Effector memory CD8-positive, alpha-beta T cell (primary cell): ENCODE results near the gene DNAH1.
A peak's percentile ranks its signal among the peaks of the same experiment; 100 is the strongest.

ENCODE experiments used
- ATAC-seq: fragments of 150-1000 bp; cut with Tn5 transposase; replicated peaks from 2 replicates; pipeline ENCODE4 v1.10.0; 2021; ENCODE audit warnings: mild to moderate bottlenecking, moderate library complexity
- DNase-seq, 3 experiments: peaks; one replicate each; pipeline ENCODE4 v3.0.0; 2021
- H3K27ac Mint-ChIP-seq, 2 donors: one replicate each; pipeline ENCODE4 v1.8.0; 2022; ENCODE audit warnings: mild to moderate bottlenecking in 2 of 2, mixed read lengths in 2 of 2, moderate library complexity in 2 of 2
- H3K27me3 Mint-ChIP-seq, 2 donors: one replicate each; pipeline ENCODE4 v1.8.0; 2022; ENCODE audit warnings: mixed read lengths in 2 of 2
- H3K36me3 Mint-ChIP-seq: one replicate; pipeline ENCODE4 v1.8.0; 2022; ENCODE audit warnings: mild to moderate bottlenecking, moderate library complexity, mixed read lengths; ENCODE audit not compliant: insufficient read depth
- H3K4me1 Mint-ChIP-seq, 2 donors: one replicate each; pipeline ENCODE4 v1.8.0; 2022; ENCODE audit warnings: low read depth in 2 of 2, mixed read lengths in 2 of 2
- H3K4me3 Mint-ChIP-seq, 2 donors: one replicate each; pipeline ENCODE4 v1.8.0; 2022; ENCODE audit warnings: mild to moderate bottlenecking in 2 of 2, mixed read lengths in 2 of 2, moderate library complexity in 2 of 2
- H3K9me3 Mint-ChIP-seq, 2 donors: one replicate each; pipeline ENCODE4 v1.8.0; 2022; ENCODE audit warnings: mixed read lengths in 2 of 2

The DNAH1 gene

GRCh38 chr3:52345521-52346109, 29.5 kb downstream of the DNAH1 start:
- ATAC-seq: no peak
- Mint-ChIP-seq H3K9me3 (no peaks in the 10 kb centered on the region), H3K4me3 (no peak overlapping the region), H3K27me3 (no peaks in the 10 kb centered on the region), H3K4me1 (peaks cover 0 to 4% of the 10 kb centered on the region in 2 donors), H3K36me3 (peaks cover 10% of the 10 kb centered on the region), H3K27ac (no peak overlapping the region)
- no peak for DNase-seq

- H3K27ac Mint-ChIP-seq: peak overlapping the region; percentile 74 to 83
- H3K36me3 Mint-ChIP-seq: peaks cover 10% of the 10 kb centered on the region
- DNase-seq (no peak), ATAC-seq (no peak)
- H3K27me3 Mint-ChIP-seq: no peaks in the 10 kb centered on the region
- no peak overlapping the region for H3K4me3 Mint-ChIP-seq
- H3K9me3 Mint-ChIP-seq: no peaks in the 10 kb centered on the region
- H3K4me1 Mint-ChIP-seq: peaks cover 0 to 4% of the 10 kb centered on the region in 2 donors
Observed at GRCh38 chr3:52346623-52347530, 30.8 kb downstream of the DNAH1 start.

- Mint-ChIP-seq H3K27me3 (no peaks in the 10 kb centered on the region), H3K27ac (peak overlapping the region; percentile 27 to 83), H3K4me3 (no peak overlapping the region), H3K36me3 (peaks cover 7% of the 10 kb centered on the region), H3K9me3 (no peaks in the 10 kb centered on the region), H3K4me1 (no peaks in the 10 kb centered on the region)
- ATAC-seq: no peak
- DNase-seq: no peak
Observed at GRCh38 chr3:52347716-52348635, 31.9 kb downstream of the DNAH1 start.

- Mint-ChIP-seq H3K36me3 (peaks cover 13% of the 10 kb centered on the region), H3K4me1 (no peaks in the 10 kb centered on the region), H3K9me3 (no peaks in the 10 kb centered on the region), H3K27me3 (no peaks in the 10 kb centered on the region), H3K4me3 (no peak overlapping the region), H3K27ac (no peak overlapping the region)
- no peak for ATAC-seq
- no peak for DNase-seq
Observed at GRCh38 chr3:52349131-52349530, 33.0 kb downstream of the DNAH1 start.

GRCh38 chr3:52349611-52350395, 33.7 kb downstream of the DNAH1 start:
- no peaks in the 10 kb centered on the region for H3K27me3 Mint-ChIP-seq
- ATAC-seq (no peak), DNase-seq (no peak)
- H3K36me3 Mint-ChIP-seq: peaks cover 13% of the 10 kb centered on the region
- no peaks in the 10 kb centered on the region for H3K4me1 Mint-ChIP-seq
- H3K9me3 Mint-ChIP-seq: no peaks in the 10 kb centered on the region
- H3K27ac Mint-ChIP-seq: peak overlapping the region in 1 of 2 donors; percentile 29
- no peak overlapping the region for H3K4me3 Mint-ChIP-seq

- ATAC-seq (no peak), DNase-seq (no peak)
- Mint-ChIP-seq H3K4me3 (no peak overlapping the region), H3K4me1 (no peaks in the 10 kb centered on the region), H3K27me3 (no peaks in the 10 kb centered on the region), H3K36me3 (peaks cover 13% of the 10 kb centered on the region), H3K9me3 (no peaks in the 10 kb centered on the region), H3K27ac (peak overlapping the region in 1 of 2 donors; percentile 29)
Observed at GRCh38 chr3:52350416-52350815, 34.3 kb downstream of the DNAH1 start.

GRCh38 chr3:52350981-52351761, 35.1 kb downstream of the DNAH1 start:
- Mint-ChIP-seq H3K4me1 (no peaks in the 10 kb centered on the region), H3K36me3 (peaks cover 13% of the 10 kb centered on the region), H3K4me3 (no peak overlapping the region), H3K9me3 (no peaks in the 10 kb centered on the region), H3K27me3 (no peaks in the 10 kb centered on the region), H3K27ac (no peak overlapping the region)
- ATAC-seq (no peak), DNase-seq (no peak)

- H3K27me3 Mint-ChIP-seq: no peaks in the 10 kb centered on the region
- H3K36me3 Mint-ChIP-seq: peaks cover 12% of the 10 kb centered on the region
- H3K9me3 Mint-ChIP-seq: no peaks in the 10 kb centered on the region
- no peak overlapping the region for H3K27ac Mint-ChIP-seq
- H3K4me3 Mint-ChIP-seq: no peak overlapping the region
- ATAC-seq: no peak
- no peaks in the 10 kb centered on the region for H3K4me1 Mint-ChIP-seq
- no peak for DNase-seq
Observed at GRCh38 chr3:52351762-52352368, 35.7 kb downstream of the DNAH1 start.

- H3K9me3 Mint-ChIP-seq: no peaks in the 10 kb centered on the region
- H3K27me3 Mint-ChIP-seq: no peaks in the 10 kb centered on the region
- peaks cover 10% of the 10 kb centered on the region for H3K36me3 Mint-ChIP-seq
- H3K4me3 Mint-ChIP-seq: no peak overlapping the region
- H3K27ac Mint-ChIP-seq: no peak overlapping the region
- ATAC-seq (no peak), DNase-seq (no peak)
- H3K4me1 Mint-ChIP-seq: no peaks in the 10 kb centered on the region
Observed at GRCh38 chr3:52352566-52352965, 36.4 kb downstream of the DNAH1 start.

- Mint-ChIP-seq H3K27ac (no peak overlapping the region), H3K9me3 (no peaks in the 10 kb centered on the region), H3K27me3 (no peaks in the 10 kb centered on the region), H3K4me3 (no peak overlapping the region), H3K4me1 (no peaks in the 10 kb centered on the region), H3K36me3 (peaks cover 12% of the 10 kb centered on the region)
- ATAC-seq (no peak), DNase-seq (no peak)
Observed at GRCh38 chr3:52353291-52353855, 37.3 kb downstream of the DNAH1 start.

GRCh38 chr3:52354676-52355075, 38.6 kb downstream of the DNAH1 start:
- H3K9me3 Mint-ChIP-seq: no peaks in the 10 kb centered on the region
- H3K4me1 Mint-ChIP-seq: no peaks in the 10 kb centered on the region
- H3K27ac Mint-ChIP-seq: no peak overlapping the region
- H3K4me3 Mint-ChIP-seq: no peak overlapping the region
- H3K27me3 Mint-ChIP-seq: no peaks in the 10 kb centered on the region
- DNase-seq (no peak), ATAC-seq (no peak)
- peaks cover 14% of the 10 kb centered on the region for H3K36me3 Mint-ChIP-seq

- H3K4me3 Mint-ChIP-seq: no peak overlapping the region
- no peaks in the 10 kb centered on the region for H3K27me3 Mint-ChIP-seq
- H3K36me3 Mint-ChIP-seq: peaks cover 14% of the 10 kb centered on the region
- no peaks in the 10 kb centered on the region for H3K9me3 Mint-ChIP-seq
- DNase-seq (no peak), ATAC-seq (no peak)
- no peaks in the 10 kb centered on the region for H3K4me1 Mint-ChIP-seq
- no peak overlapping the region for H3K27ac Mint-ChIP-seq
Observed at GRCh38 chr3:52355526-52355925, 39.4 kb downstream of the DNAH1 start.
